Fibroblast of gingiva (primary cell): Measurements from ENCODE around the gene BARX1.
"Not testable (repeated sequence)": the region's sequence is repeated elsewhere in the genome, so short reads cannot be mapped to it uniquely, and the experiment has no call there.

Experiments
- DNase-seq: peaks from one replicate; pipeline ENCODE4 v3.0.0-alpha.2; 2011; ENCODE audit warnings: low read depth

Gene BARX1

DNA sequence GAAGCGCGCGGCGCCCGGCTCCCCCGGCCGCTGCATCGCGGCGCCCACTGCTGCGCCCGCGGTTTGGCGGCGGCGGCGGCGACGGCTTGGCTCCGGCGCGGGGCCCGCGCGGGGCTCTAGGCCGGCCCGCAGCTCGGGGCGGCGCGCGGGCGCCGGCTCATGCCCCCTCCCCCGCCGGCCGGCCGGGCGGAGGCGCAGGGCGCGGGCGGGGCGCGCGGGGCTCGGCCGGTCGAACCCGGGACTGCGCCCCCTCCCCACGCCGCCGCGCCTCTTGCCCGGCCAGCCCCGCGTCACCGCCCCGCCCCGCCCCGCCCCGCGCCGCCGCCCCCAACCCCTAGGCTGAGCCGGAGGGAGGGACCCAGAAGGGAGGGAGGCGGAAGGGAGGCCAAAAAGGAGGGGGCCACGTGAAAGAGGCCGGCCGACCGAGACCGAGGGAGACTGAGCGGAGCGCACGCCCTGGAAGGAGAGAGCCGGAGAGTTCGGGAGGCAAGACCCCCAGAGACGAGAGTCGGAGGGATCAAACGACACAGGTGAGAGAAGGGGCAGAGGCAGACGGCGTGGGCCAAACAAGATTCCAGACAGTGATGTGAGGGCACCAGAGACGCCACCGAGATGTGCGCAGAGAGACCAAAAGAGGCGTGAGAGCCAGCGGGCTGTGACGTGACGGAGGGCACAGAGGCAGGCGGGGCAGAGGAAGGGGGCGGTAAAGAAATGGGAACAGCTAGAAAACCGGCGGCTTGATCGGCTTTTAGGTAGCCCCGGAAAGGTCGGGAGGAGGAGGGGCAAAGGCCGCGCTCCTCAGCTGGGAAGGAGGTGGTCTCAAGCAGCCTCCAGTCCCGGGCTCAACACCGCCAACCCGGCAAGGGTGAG, at the start of gene BARX1:
BARX1 (minus strand) TSS at position 245 of the 870 bp plus-strand sequence; CDS start at position 36, 209 bp downstream.
- peak; percentile 83 for DNase-seq

GRCh38 chr9:94002316-94003140, 47.4 kb upstream of the BARX1 start:
- peak; percentile 53 for DNase-seq

- DNase-seq, result no peak
These were observed 41.7 kb upstream of the BARX1 start for GRCh38 chr9:93996863-93997262.

- DNase-seq, result no peak
These were observed 41.2 kb upstream of the BARX1 start for GRCh38 chr9:93996367-93996766.

GRCh38 chr9:93994545-93994944, 39.4 kb upstream of the BARX1 start:
- peak; percentile 29 for DNase-seq

- DNase-seq, result no peak
These were observed 39.0 kb upstream of the BARX1 start for GRCh38 chr9:93994132-93994531.

DNA sequence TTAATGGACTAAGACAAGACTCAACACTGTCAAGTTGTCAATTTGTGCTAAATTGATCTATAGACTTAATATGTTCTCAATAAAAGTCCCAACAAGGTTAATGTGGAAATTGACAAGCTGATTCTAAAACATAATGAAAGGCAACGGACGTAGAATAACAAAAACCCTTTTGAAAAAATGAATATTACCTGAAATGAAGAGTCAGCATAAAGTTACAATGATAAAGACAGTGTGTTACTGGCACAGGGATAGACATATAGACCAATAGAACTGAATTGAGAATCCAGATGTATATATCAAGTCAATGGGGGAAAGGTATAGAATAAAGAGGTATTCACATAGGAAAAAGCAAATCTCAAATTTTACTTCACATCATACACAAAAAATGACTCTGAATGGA, 37.7 kb upstream of the BARX1 start:
- DNase-seq, result no peak

DNA sequence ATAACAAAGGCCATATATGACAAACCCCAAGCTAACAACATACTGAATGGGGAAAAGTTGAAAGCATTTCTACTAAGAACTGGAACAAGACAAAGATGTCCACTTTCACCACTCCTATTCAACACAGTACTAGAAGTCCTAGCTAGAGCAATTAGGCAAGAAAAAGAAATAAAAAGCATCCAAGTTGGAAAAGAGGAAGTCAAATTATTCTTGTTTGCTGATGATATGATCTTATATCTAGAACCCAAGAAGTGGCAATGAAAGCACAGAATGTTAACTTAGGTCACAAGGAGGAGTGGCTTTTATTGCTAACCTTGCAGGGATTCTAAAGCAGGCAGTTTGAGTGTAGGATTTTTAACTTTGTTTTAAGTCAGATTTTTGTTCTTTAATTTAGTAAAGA, 35.3 kb upstream of the BARX1 start:
- DNase-seq, result no peak

DNA sequence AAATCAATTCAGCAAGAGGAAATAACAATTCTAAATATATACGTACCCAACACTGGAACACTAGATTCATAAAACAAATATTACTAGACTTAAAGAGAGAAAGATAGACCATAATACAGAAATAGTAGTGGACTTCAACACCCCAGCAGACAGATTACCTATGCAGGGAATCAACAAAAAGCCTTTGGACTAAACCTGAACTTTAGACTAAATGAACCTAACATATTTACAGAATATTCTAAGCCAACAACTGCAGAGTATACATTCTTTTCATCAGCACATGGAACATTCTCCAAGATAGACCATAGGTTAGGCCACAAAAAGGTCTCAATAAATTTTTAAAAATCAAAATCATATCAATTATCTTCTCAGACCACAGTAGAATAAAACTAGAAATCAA, 32.9 kb upstream of the BARX1 start:
- no peak for DNase-seq

DNA sequence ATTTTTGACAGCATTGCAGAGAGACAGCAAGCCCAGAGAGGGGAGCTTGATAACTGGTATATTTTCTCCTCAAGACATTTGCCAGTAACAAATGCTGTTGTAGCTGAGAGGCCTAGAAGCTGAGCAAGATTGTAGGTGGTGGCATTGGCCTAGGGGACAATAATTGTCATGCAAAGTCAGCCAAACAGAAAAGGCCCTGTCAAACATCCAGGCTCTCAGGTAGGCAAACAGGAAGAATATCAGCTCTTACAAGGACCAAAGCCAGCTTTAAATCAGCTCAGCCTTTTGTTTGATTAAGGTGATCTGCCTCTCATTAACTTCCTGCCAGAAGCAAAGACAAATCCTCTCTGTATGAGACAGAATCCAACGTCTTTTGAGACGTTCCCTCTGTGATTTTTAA, 29.7 kb upstream of the BARX1 start:
- DNase-seq, result no peak

DNA sequence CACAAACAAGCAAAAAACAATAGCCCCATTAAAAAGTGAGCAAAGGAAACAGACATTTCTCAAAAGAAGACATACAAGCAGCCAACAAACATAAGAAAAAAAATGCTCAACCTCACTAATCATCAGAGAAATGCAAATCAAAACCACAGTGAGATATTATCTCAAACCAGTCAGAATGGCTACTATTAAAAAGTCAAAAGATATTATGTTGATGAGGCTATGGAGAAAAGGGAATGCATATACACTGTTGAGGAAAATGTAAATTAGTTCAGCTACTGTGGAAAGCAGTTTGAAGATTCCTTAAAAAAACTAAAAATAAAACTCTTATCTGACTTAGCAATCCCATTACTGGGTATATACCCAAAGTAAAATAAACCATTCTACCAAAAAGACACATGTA, 28.7 kb upstream of the BARX1 start:
- DNase-seq, result no peak

- DNase-seq, result no peak
These were observed 24.6 kb upstream of the BARX1 start for GRCh38 chr9:93979721-93980120.

DNA sequence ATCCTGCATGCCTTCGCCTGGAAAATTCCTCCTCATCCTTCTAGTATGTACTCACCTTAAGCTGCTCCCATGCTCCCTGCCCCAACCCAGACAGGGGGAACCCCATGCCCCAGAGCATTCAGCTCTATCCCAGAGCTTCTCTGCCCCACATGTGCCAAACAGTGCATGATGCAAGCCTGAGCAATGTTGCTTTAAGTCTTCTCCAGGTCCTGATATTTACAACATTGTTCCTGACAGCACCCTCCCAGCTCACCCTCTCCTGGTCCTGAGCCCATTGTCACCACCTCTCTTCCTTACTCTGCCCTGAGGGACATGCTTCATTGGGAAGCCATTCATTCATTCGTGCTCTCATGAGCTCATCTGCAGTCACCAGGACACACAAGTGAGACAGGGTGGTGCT, 23.4 kb upstream of the BARX1 start:
- DNase-seq, result no peak

GRCh38 chr9:93976973-93977372, 21.8 kb upstream of the BARX1 start:
- DNase-seq, result no peak

GRCh38 chr9:93976081-93976480, 20.9 kb upstream of the BARX1 start:
- no peak for DNase-seq

GRCh38 chr9:93975262-93975661, 20.1 kb upstream of the BARX1 start:
- no peak for DNase-seq

DNA sequence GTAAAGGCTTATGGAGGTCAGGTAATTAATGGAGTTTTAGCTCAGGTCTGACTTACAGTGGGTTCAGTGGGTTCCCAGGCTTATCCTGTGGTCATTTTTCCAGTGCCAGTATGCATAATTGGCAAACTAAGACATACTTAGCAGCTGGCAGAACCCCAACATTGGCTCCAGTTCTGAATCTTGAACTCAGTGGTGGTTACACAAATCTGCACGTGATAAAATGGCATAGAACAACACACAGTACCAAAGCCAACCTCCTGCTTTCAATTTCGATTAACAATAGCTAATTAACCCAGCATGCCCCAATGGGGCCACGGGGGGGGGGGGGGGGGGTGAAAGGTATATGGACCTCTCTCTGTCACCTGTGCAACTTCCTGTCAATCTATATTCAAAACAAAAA, 19.0 kb upstream of the BARX1 start:
- peak; percentile 94 for DNase-seq

DNA sequence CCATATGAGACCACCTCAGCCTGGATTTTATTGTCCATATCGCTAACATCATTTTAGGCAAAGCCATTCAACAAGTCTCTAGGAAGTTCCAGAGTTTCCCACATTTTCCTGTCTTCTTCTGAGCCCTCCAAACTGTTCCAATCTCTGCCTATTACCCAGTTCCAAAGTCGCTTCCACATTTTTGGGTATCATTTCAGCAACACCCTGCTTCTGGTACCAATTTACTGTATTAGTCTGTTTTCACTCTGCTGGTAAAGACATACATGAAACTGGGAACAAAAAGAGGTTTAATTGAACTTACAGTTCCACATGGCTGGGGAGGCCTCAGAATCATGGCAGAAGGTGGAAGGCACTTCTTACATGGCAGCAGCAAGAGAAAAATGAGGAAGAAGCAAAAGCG, 17.5 kb upstream of the BARX1 start:
- DNase-seq, result not testable (repeated sequence)

- no peak for DNase-seq
These were observed 14.1 kb upstream of the BARX1 start for GRCh38 chr9:93969328-93969661.

DNA sequence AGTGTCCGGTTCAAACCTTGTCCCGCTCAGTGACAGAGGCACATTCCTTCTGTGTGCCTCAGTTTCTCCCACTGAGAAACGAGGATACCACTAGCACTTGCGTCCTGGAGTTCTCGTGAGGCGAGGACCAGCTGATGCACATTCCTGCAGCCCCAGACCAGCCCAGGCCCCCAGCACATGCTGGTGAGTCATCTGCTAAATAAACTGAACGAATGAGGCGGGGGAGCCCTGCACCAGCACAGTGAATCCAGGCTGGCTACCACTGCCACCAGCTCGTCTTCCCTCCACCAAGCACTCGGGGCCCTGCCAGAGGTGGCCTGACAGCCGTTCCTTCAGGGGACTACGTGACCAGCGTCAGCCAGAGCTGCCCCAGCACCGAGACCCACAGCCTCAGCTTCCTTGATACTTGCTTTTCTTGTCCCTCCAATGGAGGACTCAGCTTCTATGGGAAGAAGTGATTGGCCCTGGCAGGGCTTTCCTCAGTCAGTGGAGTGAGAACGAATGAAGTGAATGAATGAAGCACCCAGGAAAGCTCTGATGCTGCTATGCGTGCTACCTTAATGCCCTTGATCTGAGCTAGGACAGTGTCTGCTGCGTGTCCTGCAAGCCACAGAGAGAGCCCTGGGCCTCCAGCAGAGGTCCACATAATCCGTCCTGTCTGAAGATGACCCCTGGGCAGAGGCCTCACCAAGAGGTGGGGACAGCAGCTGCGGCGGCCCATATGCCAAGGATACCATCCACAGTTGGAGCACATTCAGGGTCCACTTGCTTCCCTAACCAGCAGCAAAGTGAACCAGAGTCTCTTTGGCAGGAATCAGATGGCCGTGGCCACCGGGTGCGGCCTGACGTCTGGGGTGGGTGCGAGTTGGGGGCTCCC, 13.5 kb upstream of the BARX1 start:
- no peak for DNase-seq

DNA sequence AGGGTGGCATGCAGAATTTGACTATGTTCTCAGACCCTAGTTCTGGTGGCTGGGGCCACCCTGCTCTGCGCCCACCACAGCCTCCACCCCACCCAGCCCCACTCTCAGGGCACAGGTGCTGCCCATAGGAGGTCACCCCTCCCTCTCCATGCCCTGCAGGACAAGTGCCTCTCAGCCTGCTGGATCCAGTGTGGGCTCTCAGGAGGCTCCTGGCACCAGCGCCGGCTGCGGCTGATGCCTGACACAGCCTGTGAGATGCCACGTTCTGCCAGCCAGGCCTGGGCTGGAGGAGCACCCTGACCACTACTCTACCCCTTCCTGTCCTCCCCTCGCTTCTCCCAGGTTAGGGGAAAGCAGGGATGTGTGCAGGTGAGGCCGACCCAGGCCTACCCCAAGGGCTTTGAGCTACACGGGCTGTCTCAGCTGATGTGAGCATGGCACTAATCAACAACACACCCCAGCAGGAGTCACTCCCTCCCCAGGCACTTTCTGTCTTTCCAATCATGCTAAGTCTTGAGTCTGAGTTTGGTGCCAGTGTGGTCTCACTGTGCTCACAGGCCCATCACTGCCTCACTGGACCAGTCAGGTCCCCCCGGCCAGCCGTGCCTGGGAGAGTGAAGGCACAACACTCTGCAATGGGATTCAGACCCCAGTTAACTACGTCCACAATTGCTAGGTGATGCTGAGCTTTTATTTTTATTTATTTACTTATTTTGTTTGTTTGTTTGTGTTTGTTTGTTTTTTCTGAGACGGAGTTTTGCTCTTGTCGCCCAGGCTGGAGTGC, 12.1 kb upstream of the BARX1 start:
- DNase-seq, result no peak
